Measurements from ENCODE around the gene BUB3.

BUB3 gene

GRCh38 chr10:123204127-123204461 lies 49.9 kb downstream of the BUB3 start:
- no peak for DNase-seq (ENCODE audit: low read depth)

DNA sequence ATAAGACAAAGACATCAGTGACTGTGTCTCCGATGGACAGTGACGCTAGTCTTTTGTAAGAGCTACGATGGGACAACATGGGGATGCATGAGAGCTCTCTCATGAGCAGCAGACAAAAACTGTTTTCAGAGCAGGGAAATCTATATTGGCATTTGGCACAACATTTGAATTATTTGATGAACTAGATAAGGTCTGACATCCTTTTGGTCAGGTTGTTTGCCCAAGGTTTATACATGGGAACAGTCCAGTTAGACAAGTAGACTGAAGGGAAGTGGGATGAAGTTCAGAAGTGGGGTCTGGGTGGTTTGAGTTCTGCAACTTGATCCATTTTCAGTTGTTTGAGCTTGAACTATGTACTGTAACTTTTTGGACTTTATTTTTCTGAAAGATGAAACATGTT lies 50.8 kb downstream of the BUB3 start:
- DNase-seq (ENCODE audit: low read depth): no peak

DNA sequence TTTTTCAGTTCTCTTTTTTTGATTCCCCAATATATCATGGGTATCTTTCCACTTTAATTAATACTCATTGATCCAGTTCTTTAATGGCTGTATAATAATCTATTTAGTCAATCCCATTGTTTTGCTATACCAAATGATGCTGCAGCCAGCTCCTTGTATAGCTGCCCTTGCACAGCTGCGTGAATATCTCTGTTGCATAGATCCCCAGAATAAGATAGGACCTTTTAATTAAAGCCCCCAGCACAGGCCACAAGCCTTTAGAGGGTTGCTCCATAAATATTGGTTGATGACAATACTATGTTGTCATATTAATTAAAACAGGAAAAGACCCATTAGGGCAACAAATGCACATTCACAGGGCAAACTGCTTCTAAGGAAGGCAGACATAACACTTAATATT lies 57.9 kb downstream of the BUB3 start:
- no peak for DNase-seq (ENCODE audit: low read depth)

DNA sequence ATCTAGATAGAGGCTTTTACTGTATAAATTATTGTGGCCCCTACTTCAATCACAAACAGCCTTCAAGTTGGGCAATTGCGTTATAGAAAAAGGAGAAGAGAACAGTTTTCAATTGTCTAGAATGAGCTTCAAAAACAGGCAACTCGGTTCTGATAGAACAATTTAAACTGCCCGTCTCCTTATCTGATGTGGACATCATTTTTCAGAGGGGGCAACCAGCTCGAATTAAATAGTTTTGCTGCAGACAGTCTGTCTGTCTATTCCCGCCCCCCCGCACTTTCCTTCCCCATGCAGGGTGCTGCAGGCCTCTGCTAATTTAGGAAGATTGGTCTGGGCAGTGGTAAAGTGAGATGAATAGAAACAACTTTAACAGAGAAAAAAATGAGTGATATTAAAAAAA lies 58.4 kb downstream of the BUB3 start:
- DNase-seq (ENCODE audit: low read depth): no peak

DNA sequence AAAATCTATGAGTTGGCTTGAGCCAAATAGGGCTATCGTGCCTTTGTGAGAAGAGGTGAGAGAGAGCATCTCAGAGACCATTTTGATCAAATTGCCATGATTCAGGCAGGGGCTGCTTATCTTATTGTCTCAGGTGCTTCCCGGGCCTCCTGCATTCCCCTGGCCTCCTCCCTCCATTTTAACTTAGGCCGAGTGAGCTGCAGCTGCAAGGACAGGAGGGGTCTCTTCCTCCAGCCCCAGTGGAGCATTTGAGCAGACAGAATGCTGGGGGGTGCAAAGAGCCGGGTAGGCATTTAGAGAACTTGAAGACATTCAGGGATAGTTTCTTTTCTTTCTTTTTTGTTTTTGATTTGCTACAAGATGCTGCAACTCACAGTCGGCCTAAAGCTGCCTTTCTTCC lies 59.0 kb downstream of the BUB3 start:
- DNase-seq (ENCODE audit: low read depth): no peak
